Stimulated activated CD4-positive, alpha-beta T cell treated with anti-CD3 and anti-CD28 coated beads, Interleukin-15, amount 100 ng/mL, for 1 hour (primary cell): ENCODE data around the gene CD8B.

ENCODE experiments used
- DNase-seq, 2 donors: peaks; one replicate each; pipeline ENCODE4 v3.0.0-alpha.2; 2020; ENCODE audit warnings: low read depth in 1 of 2, low spot score in 1 of 2

The CD8B gene

GRCh38 chr2:86775338-86775737 lies 86.3 kb downstream of the CD8B start:
- no peak for DNase-seq

GRCh38 chr2:86774862-86775261 lies 86.8 kb downstream of the CD8B start:
- no peak for DNase-seq

- no peak for DNase-seq
Observed at GRCh38 chr2:86772611-86773010, 89.1 kb downstream of the CD8B start.

- no peak for DNase-seq
Observed at GRCh38 chr2:86770816-86771301, 90.8 kb downstream of the CD8B start.

- DNase-seq, result no peak
Observed at GRCh38 chr2:86769838-86770237, 91.8 kb downstream of the CD8B start.

- no peak for DNase-seq
Observed at GRCh38 chr2:86768189-86768949, 93.3 kb downstream of the CD8B start.
